ENCODE measurements around the gene ZNF575.

The ZNF575 gene

GRCh38 chr19:43499042-43499441 lies 33.9 kb upstream of the ZNF575 start:
- Histone ChIP-seq H3K4me3 (ENCODE audit: low read depth, low read length) (no peak overlapping the region), H3K9me3 (ENCODE audit: control insufficient read depth, insufficient read depth, low read depth, low read length) (no peaks in the 10 kb centered on the region), H3K9ac (ENCODE audit: low read length) (no peak overlapping the region), H3K27me3 (ENCODE audit: control insufficient read depth, insufficient read depth, low read length) (peaks cover 17% of the 10 kb centered on the region), H3K4me1 (ENCODE audit: control insufficient read depth, insufficient read depth, low read length) (0 out of 2 replicates have a peak, but pooled peaks cover 12% of the 10 kb centered on the region), H3K27ac (ENCODE audit: low read depth, low read length) (no peak overlapping the region), H3K36me3 (ENCODE audit: control insufficient read depth, insufficient read depth, low read length) (peaks cover 17% of the 10 kb centered on the region)

- peak overlapping the region; percentile 48 for H3K4me3 ChIP-seq (ENCODE audit: low read depth, low read length)
- H3K36me3 ChIP-seq (ENCODE audit: control insufficient read depth, insufficient read depth, low read length): peaks cover 5% of the 10 kb centered on the region
- H3K9ac ChIP-seq (ENCODE audit: low read length): peak overlapping the region; percentile 13
- H3K27ac ChIP-seq (ENCODE audit: low read depth, low read length): no peak overlapping the region
- peaks cover 21% of the 10 kb centered on the region for H3K27me3 ChIP-seq (ENCODE audit: control insufficient read depth, insufficient read depth, low read length)
- H3K4me1 ChIP-seq (ENCODE audit: control insufficient read depth, insufficient read depth, low read length): peaks cover 12% of the 10 kb centered on the region; the same call in 1 of the 2 replicates
- no peaks in the 10 kb centered on the region for H3K9me3 ChIP-seq (ENCODE audit: control insufficient read depth, insufficient read depth, low read depth, low read length)
Observed at GRCh38 chr19:43501661-43502418, 31.1 kb upstream of the ZNF575 start.

- Histone ChIP-seq H3K36me3 (ENCODE audit: control insufficient read depth, insufficient read depth, low read length) (peaks cover 4% of the 10 kb centered on the region), H3K27ac (ENCODE audit: low read depth, low read length) (no peak overlapping the region), H3K4me3 (ENCODE audit: low read depth, low read length) (peak overlapping the region; percentile 48), H3K9me3 (ENCODE audit: control insufficient read depth, insufficient read depth, low read depth, low read length) (no peaks in the 10 kb centered on the region), H3K9ac (ENCODE audit: low read length) (no peak overlapping the region), H3K4me1 (ENCODE audit: control insufficient read depth, insufficient read depth, low read length) (peaks cover 12% of the 10 kb centered on the region; the same call in 1 of the 2 replicates), H3K27me3 (ENCODE audit: control insufficient read depth, insufficient read depth, low read length) (peaks cover 21% of the 10 kb centered on the region)
Observed at GRCh38 chr19:43502419-43502976, 30.5 kb upstream of the ZNF575 start.

GRCh38 chr19:43503501-43504425 lies 29.2 kb upstream of the ZNF575 start:
- peak overlapping the region; percentile 54 for H3K9ac ChIP-seq (ENCODE audit: low read length)
- peak overlapping the region; percentile 87 for H3K4me3 ChIP-seq (ENCODE audit: low read depth, low read length)
- H3K9me3 ChIP-seq (ENCODE audit: control insufficient read depth, insufficient read depth, low read depth, low read length): no peaks in the 10 kb centered on the region
- H3K27ac ChIP-seq (ENCODE audit: low read depth, low read length): no peak overlapping the region
- H3K27me3 ChIP-seq (ENCODE audit: control insufficient read depth, insufficient read depth, low read length): peaks cover 21% of the 10 kb centered on the region
- peaks cover 12% of the 10 kb centered on the region; the same call in 1 of the 2 replicates for H3K4me1 ChIP-seq (ENCODE audit: control insufficient read depth, insufficient read depth, low read length)
- H3K36me3 ChIP-seq (ENCODE audit: control insufficient read depth, insufficient read depth, low read length): peaks cover 8% of the 10 kb centered on the region

GRCh38 chr19:43504426-43505185 lies 28.4 kb upstream of the ZNF575 start, which contains the start of gene PHLDB3:
PHLDB3 (minus strand) TSS chr19:43504746; CDS start chr19:43504118, 628 bp downstream.
- Histone ChIP-seq H3K27ac (ENCODE audit: low read depth, low read length) (no peak within 1 kb of the TSS), H3K9ac (ENCODE audit: low read length) (peak within 1 kb of the TSS; percentile 54), H3K36me3 (ENCODE audit: control insufficient read depth, insufficient read depth, low read length) (peaks cover 10% of the 10 kb centered on the region), H3K27me3 (ENCODE audit: control insufficient read depth, insufficient read depth, low read length) (peaks cover 21% of the 10 kb centered on the region), H3K4me3 (ENCODE audit: low read depth, low read length) (peak within 1 kb of the TSS; percentile 87), H3K9me3 (ENCODE audit: control insufficient read depth, insufficient read depth, low read depth, low read length) (no peaks in the 10 kb centered on the region), H3K4me1 (ENCODE audit: control insufficient read depth, insufficient read depth, low read length) (peaks cover 12% of the 10 kb centered on the region; the same call in 1 of the 2 replicates)

GRCh38 chr19:43505186-43505456 lies 27.9 kb upstream of the ZNF575 start:
- Histone ChIP-seq H3K9ac (ENCODE audit: low read length) (peak overlapping the region; percentile 54), H3K27ac (ENCODE audit: low read depth, low read length) (no peak overlapping the region), H3K4me3 (ENCODE audit: low read depth, low read length) (peak overlapping the region; percentile 87)

GRCh38 chr19:43505941-43506340 lies 27.0 kb upstream of the ZNF575 start:
- Histone ChIP-seq H3K4me3 (ENCODE audit: low read depth, low read length) (no peak overlapping the region), H3K9me3 (ENCODE audit: control insufficient read depth, insufficient read depth, low read depth, low read length) (no peaks in the 10 kb centered on the region), H3K4me1 (ENCODE audit: control insufficient read depth, insufficient read depth, low read length) (peaks cover 12% of the 10 kb centered on the region; the same call in 1 of the 2 replicates), H3K9ac (ENCODE audit: low read length) (no peak overlapping the region), H3K27me3 (ENCODE audit: control insufficient read depth, insufficient read depth, low read length) (peaks cover 21% of the 10 kb centered on the region), H3K27ac (ENCODE audit: low read depth, low read length) (no peak overlapping the region), H3K36me3 (ENCODE audit: control insufficient read depth, insufficient read depth, low read length) (peaks cover 17% of the 10 kb centered on the region)

More at GRCh38 chr19:43505186-43505456, 27.9 kb upstream of the ZNF575 start:
- no peaks in the 10 kb centered on the region for H3K9me3 ChIP-seq (ENCODE audit: control insufficient read depth, insufficient read depth, low read depth, low read length)
- peaks cover 21% of the 10 kb centered on the region for H3K27me3 ChIP-seq (ENCODE audit: control insufficient read depth, insufficient read depth, low read length)
- H3K36me3 ChIP-seq (ENCODE audit: control insufficient read depth, insufficient read depth, low read length): peaks cover 14% of the 10 kb centered on the region
- H3K4me1 ChIP-seq (ENCODE audit: control insufficient read depth, insufficient read depth, low read length): peaks cover 12% of the 10 kb centered on the region; the same call in 1 of the 2 replicates

- 0 out of 2 replicates have a peak, but pooled peaks cover 3% of the 10 kb centered on the region for H3K9me3 ChIP-seq (ENCODE audit: control insufficient read depth, insufficient read depth, low read depth, low read length)
- H3K9ac ChIP-seq (ENCODE audit: low read length): no peak overlapping the region
- no peak overlapping the region for H3K4me3 ChIP-seq (ENCODE audit: low read depth, low read length)
- peaks cover 12% of the 10 kb centered on the region; the same call in 1 of the 2 replicates for H3K4me1 ChIP-seq (ENCODE audit: control insufficient read depth, insufficient read depth, low read length)
- peaks cover 22% of the 10 kb centered on the region for H3K36me3 ChIP-seq (ENCODE audit: control insufficient read depth, insufficient read depth, low read length)
- peaks cover 21% of the 10 kb centered on the region for H3K27me3 ChIP-seq (ENCODE audit: control insufficient read depth, insufficient read depth, low read length)
- H3K27ac ChIP-seq (ENCODE audit: low read depth, low read length): no peak overlapping the region
Observed at GRCh38 chr19:43506629-43507028, 26.4 kb upstream of the ZNF575 start.

GRCh38 chr19:43507880-43508279 lies 25.1 kb upstream of the ZNF575 start:
- H3K27ac ChIP-seq (ENCODE audit: low read depth, low read length): no peak overlapping the region
- H3K4me1 ChIP-seq (ENCODE audit: control insufficient read depth, insufficient read depth, low read length): peaks cover 6% of the 10 kb centered on the region; the same call in 1 of the 2 replicates
- peaks cover 5% of the 10 kb centered on the region; the same call in 1 of the 2 replicates for H3K9me3 ChIP-seq (ENCODE audit: control insufficient read depth, insufficient read depth, low read depth, low read length)
- no peak overlapping the region for H3K4me3 ChIP-seq (ENCODE audit: low read depth, low read length)
- peaks cover 22% of the 10 kb centered on the region for H3K36me3 ChIP-seq (ENCODE audit: control insufficient read depth, insufficient read depth, low read length)
- H3K9ac ChIP-seq (ENCODE audit: low read length): no peak overlapping the region
- H3K27me3 ChIP-seq (ENCODE audit: control insufficient read depth, insufficient read depth, low read length): peaks cover 13% of the 10 kb centered on the region

GRCh38 chr19:43510713-43511112 lies 22.3 kb upstream of the ZNF575 start:
- H3K27ac ChIP-seq (ENCODE audit: low read depth, low read length): no peak overlapping the region
- peaks cover 22% of the 10 kb centered on the region for H3K36me3 ChIP-seq (ENCODE audit: control insufficient read depth, insufficient read depth, low read length)
- H3K4me1 ChIP-seq (ENCODE audit: control insufficient read depth, insufficient read depth, low read length): no peaks in the 10 kb centered on the region
- H3K4me3 ChIP-seq (ENCODE audit: low read depth, low read length): no peak overlapping the region
- no peaks in the 10 kb centered on the region for H3K27me3 ChIP-seq (ENCODE audit: control insufficient read depth, insufficient read depth, low read length)
- peaks cover 9% of the 10 kb centered on the region; the same call in 1 of the 2 replicates for H3K9me3 ChIP-seq (ENCODE audit: control insufficient read depth, insufficient read depth, low read depth, low read length)
- H3K9ac ChIP-seq (ENCODE audit: low read length): no peak overlapping the region

Data from HUES6 (cell line).